Progenitor cell of endocrine pancreas (in vitro differentiated cells): ENCODE data around the gene GCLC. TPM values are rescaled to one million over a fixed set of nuclear protein-coding genes. Genes with fewer than 3 reads are reported as not detected.

ENCODE experiments used
- DNase-seq: peaks from one replicate; pipeline ENCODE4 v3.0.0; 2021; ENCODE audit warnings: low spot score; ENCODE audit not compliant: unreplicated experiment
- H3K27ac Mint-ChIP-seq: 2 replicates; pipeline ENCODE4 v1.8.0; 2021; ENCODE audit warnings: mild to moderate bottlenecking, moderate library complexity, mixed read lengths
- H3K27me3 Mint-ChIP-seq: 2 replicates; pipeline ENCODE4 v1.8.0; 2021; ENCODE audit warnings: mixed read lengths
- H3K36me3 Mint-ChIP-seq: 2 replicates; pipeline ENCODE4 v1.8.0; 2022; ENCODE audit warnings: mixed read lengths; ENCODE audit not compliant: insufficient read depth
- H3K4me1 Mint-ChIP-seq: 2 replicates; pipeline ENCODE4 v1.8.0; 2021; ENCODE audit warnings: low read depth, mixed read lengths
- H3K4me3 Mint-ChIP-seq: 2 replicates; pipeline ENCODE4 v1.8.0; 2021; ENCODE audit warnings: low read depth, mild to moderate bottlenecking, moderate library complexity, mixed read lengths
- H3K9me3 Mint-ChIP-seq: 2 replicates; pipeline ENCODE4 v1.8.0; 2021; ENCODE audit warnings: low read depth, mixed read lengths
- total RNA-seq: library from RNA; stranded (reverse); gene quantifications from 2 replicates; pipeline ENCODE4 v1.2.1, GENCODE V29; 2021
- TF ChIP-seq, protein P1 (sequence below): fragments of 200-600 bp; sonication (generic); IDR thresholded peaks from one replicate; pipeline ENCODE4 v1.5.0; 2021; ENCODE audit warnings: antibody characterized with exemption, mild to moderate bottlenecking; ENCODE audit not compliant: unreplicated experiment

The GCLC gene
- total RNA-seq, 1 donor from 2014 or later = 34.2 TPM

- H3K9me3 Mint-ChIP-seq = no peaks in the 10 kb centered on the region
- H3K27ac Mint-ChIP-seq = no peak overlapping the region
- no peak overlapping the region for H3K4me3 Mint-ChIP-seq
These were observed 40.4 kb downstream of the GCLC start for GRCh38 chr6:53504512-53504911.

DNA sequence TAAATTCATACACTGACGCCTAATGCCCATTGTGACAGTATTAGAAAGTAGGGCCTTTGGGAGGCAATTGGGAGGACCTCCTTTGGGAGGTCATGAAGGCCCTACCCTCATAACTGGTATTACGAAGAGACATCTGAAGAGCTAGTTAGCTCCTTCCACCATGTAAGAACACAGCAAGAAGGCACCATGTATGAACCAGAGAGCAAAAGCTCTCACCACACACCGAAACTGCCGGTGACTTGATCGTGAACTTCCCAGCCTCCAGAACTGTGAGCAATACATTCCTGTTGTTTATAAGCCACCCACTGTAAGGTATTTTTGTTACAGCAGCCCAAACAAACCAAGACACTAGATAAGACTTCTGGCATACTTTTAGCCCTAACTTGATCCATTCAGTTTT is 41.8 kb downstream of the GCLC start:
- Mint-ChIP-seq H3K9me3 (no peaks in the 10 kb centered on the region), H3K27ac (no peak overlapping the region), H3K36me3 (peaks cover 33% of the 10 kb centered on the region), H3K4me3 (no peak overlapping the region), H3K27me3 (no peaks in the 10 kb centered on the region), H3K4me1 (peaks cover 4% of the 10 kb centered on the region)
- DNase-seq = no peak
- TF ChIP-seq, protein P1, sequence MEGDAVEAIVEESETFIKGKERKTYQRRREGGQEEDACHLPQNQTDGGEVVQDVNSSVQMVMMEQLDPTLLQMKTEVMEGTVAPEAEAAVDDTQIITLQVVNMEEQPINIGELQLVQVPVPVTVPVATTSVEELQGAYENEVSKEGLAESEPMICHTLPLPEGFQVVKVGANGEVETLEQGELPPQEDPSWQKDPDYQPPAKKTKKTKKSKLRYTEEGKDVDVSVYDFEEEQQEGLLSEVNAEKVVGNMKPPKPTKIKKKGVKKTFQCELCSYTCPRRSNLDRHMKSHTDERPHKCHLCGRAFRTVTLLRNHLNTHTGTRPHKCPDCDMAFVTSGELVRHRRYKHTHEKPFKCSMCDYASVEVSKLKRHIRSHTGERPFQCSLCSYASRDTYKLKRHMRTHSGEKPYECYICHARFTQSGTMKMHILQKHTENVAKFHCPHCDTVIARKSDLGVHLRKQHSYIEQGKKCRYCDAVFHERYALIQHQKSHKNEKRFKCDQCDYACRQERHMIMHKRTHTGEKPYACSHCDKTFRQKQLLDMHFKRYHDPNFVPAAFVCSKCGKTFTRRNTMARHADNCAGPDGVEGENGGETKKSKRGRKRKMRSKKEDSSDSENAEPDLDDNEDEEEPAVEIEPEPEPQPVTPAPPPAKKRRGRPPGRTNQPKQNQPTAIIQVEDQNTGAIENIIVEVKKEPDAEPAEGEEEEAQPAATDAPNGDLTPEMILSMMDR = no peak

More at GRCh38 chr6:53504512-53504911, 40.4 kb downstream of the GCLC start:
- no peak for DNase-seq
- TF ChIP-seq, protein P1 = no peak
- peaks cover 36% of the 10 kb centered on the region for H3K36me3 Mint-ChIP-seq
- H3K27me3 Mint-ChIP-seq = no peaks in the 10 kb centered on the region
- peaks cover 4% of the 10 kb centered on the region for H3K4me1 Mint-ChIP-seq

- H3K4me3 Mint-ChIP-seq = no peak overlapping the region
- H3K27ac Mint-ChIP-seq = no peak overlapping the region
- no peaks in the 10 kb centered on the region for H3K27me3 Mint-ChIP-seq
- peaks cover 20% of the 10 kb centered on the region for H3K4me1 Mint-ChIP-seq
- no peaks in the 10 kb centered on the region for H3K9me3 Mint-ChIP-seq
- H3K36me3 Mint-ChIP-seq = peaks cover 33% of the 10 kb centered on the region
- TF ChIP-seq, protein P1 = no peak
- DNase-seq = no peak
These were observed 43.5 kb downstream of the GCLC start for GRCh38 chr6:53501432-53501831.

- peaks cover 22% of the 10 kb centered on the region for H3K4me1 Mint-ChIP-seq
- TF ChIP-seq, protein P1 = no peak
- no peak overlapping the region for H3K4me3 Mint-ChIP-seq
- no peaks in the 10 kb centered on the region for H3K9me3 Mint-ChIP-seq
- no peak for DNase-seq
- peaks cover 21% of the 10 kb centered on the region for H3K36me3 Mint-ChIP-seq
- H3K27me3 Mint-ChIP-seq = no peaks in the 10 kb centered on the region
- H3K27ac Mint-ChIP-seq = no peak overlapping the region
These were observed 44.8 kb downstream of the GCLC start for GRCh38 chr6:53500095-53500494.

GRCh38 chr6:53499094-53499493 is 45.8 kb downstream of the GCLC start:
- no peak overlapping the region for H3K27ac Mint-ChIP-seq

More at GRCh38 chr6:53499094-53499493, 45.8 kb downstream of the GCLC start:
- no peaks in the 10 kb centered on the region for H3K27me3 Mint-ChIP-seq
- no peak for DNase-seq
- no peak overlapping the region for H3K4me3 Mint-ChIP-seq
- H3K4me1 Mint-ChIP-seq = peaks cover 22% of the 10 kb centered on the region
- TF ChIP-seq, protein P1 = no peak
- H3K36me3 Mint-ChIP-seq = peaks cover 21% of the 10 kb centered on the region
- H3K9me3 Mint-ChIP-seq = no peaks in the 10 kb centered on the region
